NT2/D1 (cell line): ENCODE measurements around the gene THAP10.

Source experiments
- SUZ12 ChIP-seq: IDR thresholded peaks from 2 replicates; pipeline ENCODE4 v1.6.1; 2011; ENCODE audit not compliant: insufficient read length, insufficient read depth; ENCODE audit errors: extremely low read depth
- YY1 ChIP-seq: IDR thresholded peaks from 2 replicates; pipeline ENCODE4 v1.6.1; 2011; ENCODE audit not compliant: insufficient read length, insufficient read depth

GRCh38 chr15:70873232-70874054 is 18.8 kb downstream of the THAP10 start:
- TF ChIP-seq YY1 (no peak), SUZ12 (no peak)
